ENCODE measurements around the gene ABCA12. TPM values are rescaled to one million over a fixed set of nuclear protein-coding genes. Genes with fewer than 3 reads are reported as not detected.

The ABCA12 gene
- total and polyA plus RNA-seq, 2 of the 13 experiments (the other 11 are each of a cell fraction or from before 2014, with no cell fraction given) = 0.02 to 0.07 TPM

GRCh38 chr2:215002500-215002899, 135.9 kb downstream of the ABCA12 start (continued):
- TF ChIP-seq GPBP1L1 (CRISPR knock-in tag; IDR thresholded peaks at IDR 0.05) (no peak), ZNF740 (CRISPR knock-in tag; IDR thresholded peaks at IDR 0.05) (no peak), PHF20 (CRISPR knock-in tag; IDR thresholded peaks at IDR 0.05) (no peak), MLX (CRISPR knock-in tag; IDR thresholded peaks at IDR 0.05) (no peak), ZNF296 (CRISPR knock-in tag; conservative IDR thresholded peaks at IDR 0.05) (no peak), SMC3 (IDR thresholded peaks at IDR 0.05; ENCODE audit: low read length) (peak; percentile 79), ZNF264 (CRISPR knock-in tag; IDR thresholded peaks at IDR 0.05) (no peak), KLF6 (CRISPR knock-in tag; IDR thresholded peaks at IDR 0.05) (no peak), ZFP91 (CRISPR knock-in tag; IDR thresholded peaks at IDR 0.05; ENCODE audit: borderline replicate concordance) (no peak), TEF (CRISPR knock-in tag; IDR thresholded peaks at IDR 0.05) (no peak), ZFX (CRISPR knock-in tag; IDR thresholded peaks at IDR 0.05; ENCODE audit: low read depth) (no peak), STAG1 (CRISPR knock-in tag; IDR thresholded peaks at IDR 0.05) (peak; percentile 80), EHMT2 (IDR thresholded peaks at IDR 0.05; ENCODE audit: borderline replicate concordance, low read depth, low read length) (no peak), ZSCAN5A (CRISPR knock-in tag; IDR thresholded peaks at IDR 0.05; ENCODE audit: borderline replicate concordance) (no peak), ZNF281 (CRISPR knock-in tag; IDR thresholded peaks at IDR 0.05; ENCODE audit: borderline replicate concordance) (peak; percentile 74; the same call in 1 of the 2 replicates), ZNF350 (CRISPR knock-in tag; IDR thresholded peaks at IDR 0.05; ENCODE audit: borderline replicate concordance, low read depth) (no peak), CAMTA2 (CRISPR knock-in tag; IDR thresholded peaks at IDR 0.05; ENCODE audit: borderline replicate concordance) (no peak), JUNB (CRISPR knock-in tag; IDR thresholded peaks at IDR 0.05; ENCODE audit: borderline replicate concordance) (no peak), RAD21 (CRISPR knock-in tag; IDR thresholded peaks at IDR 0.05) (peak; percentile 57)

All from HepG2 (cell line).